SK-N-SH (cell line): ENCODE results near the gene ZBTB45. TPM values are rescaled to one million over a fixed set of nuclear protein-coding genes. Genes with fewer than 3 reads are reported as not detected.

Experiments used
- CTCF ChIA-PET: fragments of 300-600, 350-600 bp; formaldehyde crosslinking; extraction: SDS; loops from one replicate; lab custom pipeline; 2021; lab: Yijun Ruan, JAX
- POLR2A ChIA-PET: fragments of 350-600 bp; sonication (Branson Sonifier 250); formaldehyde crosslinking; extraction: SDS; loops from one replicate; lab custom pipeline; 2020; ENCODE audit warnings: antibody characterized with exemption, inconsistent platforms; lab: Yijun Ruan, JAX
- DNase-seq: peaks from one replicate; pipeline ENCODE4 v3.0.0; 2012
- H2AFZ ChIP-seq: fragments of 200-600 bp; sonication (generic); 2 replicates; pipeline ENCODE4 v1.8.1; 2016; ENCODE audit warnings: antibody characterized with exemption, mild to moderate bottlenecking, low read depth
- H3F3A ChIP-seq: fragments of 200-600 bp; sonication (generic); replicated peaks from 2 replicates; pipeline ENCODE3; 2016; ENCODE audit warnings: antibody characterized with exemption, mild to moderate bottlenecking; ENCODE audit not compliant: insufficient read depth
- H3K27ac ChIP-seq, 2 experiments: fragments of 200-500 bp in 1 of 2; fragments of 200-600 bp in 1 of 2; sonication (Bioruptor generic) in 1 of 2; sonication (generic), shearing (Covaris generic) in 1 of 2; 2 replicates each; pipeline versions ENCODE4 v1.5.1 to v1.6.1; 2014 to 2016; ENCODE audit warnings: low read depth in 2 of 2, inconsistent platforms in 1 of 2, low read length in 1 of 2, mild to moderate bottlenecking in 1 of 2, mixed read lengths in 1 of 2
- H3K27me3 ChIP-seq: fragments of 200-600 bp; sonication (generic), shearing (Covaris generic); 2 replicates; pipeline ENCODE4 v1.6.1; 2016; ENCODE audit warnings: mixed run types; ENCODE audit not compliant: insufficient read depth
- H3K36me3 ChIP-seq, 2 experiments: fragments of 200-500 bp in 1 of 2; fragments of 200-600 bp in 1 of 2; sonication (Bioruptor generic) in 1 of 2; sonication (generic) in 1 of 2; replicated peaks in 1 of 2; 2 replicates each; pipeline versions ENCODE3 to v1.5.1; 2014 to 2016; ENCODE audit warnings: low read length in 1 of 2, mild to moderate bottlenecking in 1 of 2; ENCODE audit not compliant: insufficient read depth in 2 of 2, control insufficient read depth in 1 of 2
- H3K4me1 ChIP-seq, 2 experiments: fragments of 200-500 bp in 1 of 2; fragments of 200-600 bp in 1 of 2; sonication (Bioruptor generic) in 1 of 2; sonication (generic), shearing (Covaris generic) in 1 of 2; 2 replicates each; pipeline versions ENCODE4 v1.5.1 to v1.6.1; 2014 to 2016; ENCODE audit warnings: low read depth in 1 of 2, low read length in 1 of 2, mixed run types in 1 of 2; ENCODE audit not compliant: insufficient read depth in 2 of 2, control insufficient read depth in 1 of 2
- H3K4me2 ChIP-seq: fragments of 200-600 bp; sonication (generic), shearing (Covaris generic); 2 replicates; pipeline ENCODE4 v1.6.1; 2017; ENCODE audit warnings: mixed run types
- H3K4me3 ChIP-seq, 2 experiments: fragments of 200-500 bp in 1 of 2; fragments of 200-600 bp in 1 of 2; sonication (Bioruptor generic) in 1 of 2; sonication (generic), shearing (Covaris generic) in 1 of 2; 2 replicates each; pipeline versions ENCODE4 v1.5.1 to v1.8.1; 2014 to 2016; ENCODE audit warnings: low read depth in 2 of 2, inconsistent platforms in 1 of 2, low read length in 1 of 2, mild to moderate bottlenecking in 1 of 2, mixed read lengths in 1 of 2, moderate library complexity in 1 of 2
- H3K79me2 ChIP-seq: fragments of 200-600 bp; sonication (generic); 2 replicates; pipeline ENCODE4 v1.8.1; 2017; ENCODE audit warnings: mild to moderate bottlenecking; ENCODE audit not compliant: insufficient read depth
- H3K9ac ChIP-seq: fragments of 200-600 bp; sonication (generic); 2 replicates; pipeline ENCODE4 v1.6.1; 2017; ENCODE audit warnings: mixed run types
- H3K9me2 ChIP-seq: fragments of 200-600 bp; sonication (generic); 2 replicates; pipeline ENCODE4 v1.6.1; 2017; ENCODE audit warnings: mixed run types
- H3K9me3 ChIP-seq: fragments of 200-600 bp; sonication (generic); 2 replicates; pipeline ENCODE4 v1.6.1; 2017; ENCODE audit warnings: mixed run types, mild to moderate bottlenecking, moderate library complexity
- H4K20me1 ChIP-seq: fragments of 200-600 bp; sonication (generic); 2 replicates; pipeline ENCODE4 v1.6.1; 2017; ENCODE audit warnings: mild to moderate bottlenecking, mixed run types; ENCODE audit not compliant: insufficient read depth
- CTCF ChIP-seq: fragments of 200-600 bp; sonication (generic); IDR thresholded peaks from 2 replicates; pipeline ENCODE4 v1.6.1; 2017; ENCODE audit warnings: antibody characterized with exemption, mild to moderate bottlenecking, moderate library complexity
- ELF1 ChIP-seq: IDR thresholded peaks from 2 replicates; pipeline ENCODE4 v1.4.0; 2012
- EP300 ChIP-seq, 2 experiments: IDR thresholded peaks; 2 replicates each; pipeline versions ENCODE4 v1.4.0 to v1.6.1; 2012; ENCODE audit warnings: borderline replicate concordance in 1 of 2, low read depth in 1 of 2, low read length in 1 of 2
- EZH2phosphoT487 ChIP-seq: fragments of 200-600 bp; sonication (generic); IDR thresholded peaks from 2 replicates; pipeline ENCODE4 v1.6.1; 2017; ENCODE audit warnings: low read depth, mixed run types, mild to moderate bottlenecking, antibody characterized with exemption, moderate library complexity, borderline replicate concordance
- FOSL2 ChIP-seq: IDR thresholded peaks from 2 replicates; pipeline ENCODE4 v1.4.0; 2012; ENCODE audit warnings: low read depth, mild to moderate bottlenecking, moderate library complexity, borderline replicate concordance
- FOXJ3 ChIP-seq: sonication (generic); formaldehyde crosslinking; IDR thresholded peaks from 2 replicates; pipeline ENCODE4 v1.5.1; 2020; ENCODE audit warnings: mild to moderate bottlenecking, missing genetic modification reagents
- GABPA ChIP-seq: IDR thresholded peaks from 2 replicates; pipeline ENCODE4 v1.4.0; 2012; ENCODE audit warnings: low read depth, mild to moderate bottlenecking
- MAX ChIP-seq: IDR thresholded peaks from 2 replicates; pipeline ENCODE4 v1.4.0; 2012; ENCODE audit warnings: low read depth
- MXI1 ChIP-seq: IDR thresholded peaks from 2 replicates; pipeline ENCODE4 v1.6.1; 2012; ENCODE audit warnings: mild to moderate bottlenecking, low read depth, low read length, improper control_type of control experiment
- NRF1 ChIP-seq: IDR thresholded peaks from 2 replicates; pipeline ENCODE4 v1.6.1; 2012; ENCODE audit warnings: low read depth, mild to moderate bottlenecking, low read length
- POLR2AphosphoS5 ChIP-seq: IDR thresholded peaks from 2 replicates; pipeline ENCODE4 v1.6.1; 2012; ENCODE audit warnings: low read depth, low read length
- RXRA ChIP-seq: IDR thresholded peaks from 2 replicates; pipeline ENCODE4 v1.4.0; 2012; ENCODE audit warnings: low read depth, mild to moderate bottlenecking, borderline replicate concordance
- SIN3A ChIP-seq: IDR thresholded peaks from 2 replicates; pipeline ENCODE4 v1.6.1; 2012; ENCODE audit warnings: low read depth, mild to moderate bottlenecking, low read length, moderate library complexity, borderline replicate concordance
- SMC3 ChIP-seq: IDR thresholded peaks from 2 replicates; pipeline ENCODE4 v1.6.1; 2012; ENCODE audit warnings: low read depth, low read length, improper control_type of control experiment
- TAF1 ChIP-seq: IDR thresholded peaks from 2 replicates; pipeline ENCODE4 v1.6.1; 2012; ENCODE audit warnings: low read depth, mild to moderate bottlenecking, low read length, moderate library complexity, borderline replicate concordance
- TEAD4 ChIP-seq: IDR thresholded peaks from 2 replicates; pipeline ENCODE4 v1.4.0; 2012; ENCODE audit warnings: mild to moderate bottlenecking, borderline replicate concordance; ENCODE audit not compliant: insufficient read depth
- WGBS: methylation state at CpG from one replicate; pipeline ENCODE4 v1.1.6; 2017; ENCODE audit warnings: low lambda C conversion rate; 5-methylcytosine and 5-hydroxymethylcytosine counted together
- polyA plus RNA-seq, 3 experiments: library from polyadenylated mRNA; depleted of rRNA; stranded (reverse); fragments of >200 nt; gene quantifications; 2 replicates each; pipeline ENCODE4 v1.2.3, GENCODE V29; 2012
- TF ChIP-seq, protein P1 (sequence below): fragments of 150-350 bp; IDR thresholded peaks from 2 replicates; pipeline ENCODE4 v1.6.1; 2017; ENCODE audit warnings: antibody characterized with exemption, low read length, low read depth, borderline replicate concordance
- TF ChIP-seq, protein P2 (sequence below): IDR thresholded peaks from 2 replicates; pipeline ENCODE4 v1.4.0; 2012; ENCODE audit warnings: low read depth, borderline replicate concordance

The ZBTB45 gene
- polyA plus RNA-seq, 1 of the 3 experiments (the other 2 are of a cell fraction): 11.3 TPM

DNA sequence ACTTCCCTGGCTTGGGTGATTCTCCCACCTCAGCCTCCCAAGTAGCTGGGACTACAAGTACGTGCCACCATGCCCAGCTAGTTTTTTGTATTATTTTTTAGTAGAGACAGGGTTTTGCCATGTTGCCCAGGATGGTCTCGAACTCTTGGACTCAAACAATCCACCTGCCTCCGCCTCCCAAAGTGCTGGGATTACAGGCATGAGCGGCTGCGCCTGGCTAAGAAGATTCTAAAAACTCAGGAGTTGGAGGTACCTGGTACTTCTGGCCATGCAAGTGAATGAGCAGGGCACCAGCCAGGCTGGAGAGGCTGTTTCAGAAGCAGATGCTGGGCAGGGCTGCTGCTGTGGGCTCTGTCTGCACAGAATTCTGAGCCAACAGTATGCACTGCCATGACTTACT, 47.4 kb upstream of the ZBTB45 start:
- 91% methylated on average over 5 of the region's 5 CpGs for WGBS
- H3K27ac ChIP-seq: no peak overlapping the region
- peaks cover 13% of the 10 kb centered on the region for H3F3A ChIP-seq
- H4K20me1 ChIP-seq: no peaks in the 10 kb centered on the region
- no peak overlapping the region for H3K4me3 ChIP-seq
- H3K79me2 ChIP-seq: peaks cover 9% of the 10 kb centered on the region; the same call in 1 of the 2 replicates
- CTCF ChIA-PET: interaction anchor here (1.9 to 2.0 kb wide), 2 partner anchors 47 to 48 kb away, joined by 7 to 9 read pairs; partner anchors contain the start of gene ZBTB45
- no peaks in the 10 kb centered on the region for H3K27me3 ChIP-seq
- POLR2A ChIA-PET: no interaction called here
- TF ChIP-seq SIN3A (no peak), CTCF (no peak), EP300 (IDR thresholded peaks at IDR 0.05; ENCODE audit: borderline replicate concordance in 1 of 2, low read depth in 1 of 2, low read length in 1 of 2) (no peak), EZH2phosphoT487 (no peak), MXI1 (no peak), MAX (no peak), RXRA (no peak), TAF1 (no peak), GABPA (no peak), TEAD4 (no peak), SMC3 (no peak), NRF1 (no peak), FOXJ3 (CRISPR knock-in tag) (no peak), FOSL2 (no peak), ELF1 (no peak), POLR2AphosphoS5 (no peak)
- TF ChIP-seq, protein P1, sequence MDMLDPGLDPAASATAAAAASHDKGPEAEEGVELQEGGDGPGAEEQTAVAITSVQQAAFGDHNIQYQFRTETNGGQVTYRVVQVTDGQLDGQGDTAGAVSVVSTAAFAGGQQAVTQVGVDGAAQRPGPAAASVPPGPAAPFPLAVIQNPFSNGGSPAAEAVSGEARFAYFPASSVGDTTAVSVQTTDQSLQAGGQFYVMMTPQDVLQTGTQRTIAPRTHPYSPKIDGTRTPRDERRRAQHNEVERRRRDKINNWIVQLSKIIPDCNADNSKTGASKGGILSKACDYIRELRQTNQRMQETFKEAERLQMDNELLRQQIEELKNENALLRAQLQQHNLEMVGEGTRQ: no peak
- TF ChIP-seq, protein P2, sequence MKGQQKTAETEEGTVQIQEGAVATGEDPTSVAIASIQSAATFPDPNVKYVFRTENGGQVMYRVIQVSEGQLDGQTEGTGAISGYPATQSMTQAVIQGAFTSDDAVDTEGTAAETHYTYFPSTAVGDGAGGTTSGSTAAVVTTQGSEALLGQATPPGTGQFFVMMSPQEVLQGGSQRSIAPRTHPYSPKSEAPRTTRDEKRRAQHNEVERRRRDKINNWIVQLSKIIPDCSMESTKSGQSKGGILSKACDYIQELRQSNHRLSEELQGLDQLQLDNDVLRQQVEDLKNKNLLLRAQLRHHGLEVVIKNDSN: no peak
- H3K9me2 ChIP-seq: no peaks in the 10 kb centered on the region
- H3K4me1 ChIP-seq: peaks cover 2 to 28% of the 10 kb centered on the region in 2 experiments; a peak in 2 of 4 replicates
- no peaks in the 10 kb centered on the region for H3K9me3 ChIP-seq
- no peak for DNase-seq
- H3K9ac ChIP-seq: no peak overlapping the region
- H3K4me2 ChIP-seq: no peak overlapping the region
- no peak overlapping the region for H2AFZ ChIP-seq
- peaks cover 15 to 33% of the 10 kb centered on the region in 2 experiments for H3K36me3 ChIP-seq
